SW 1271 (cell line): Measurements from ENCODE around the gene MARCHF9.
"Not testable (repeated sequence)": the region's sequence is repeated elsewhere in the genome, so short reads cannot be mapped to it uniquely, and the experiment has no call there.

Source experiments
- DNase-seq, 2 experiments: peaks; one replicate each; lab custom pipeline; 2025; lab: John Stamatoyannopoulos, UW

Gene MARCHF9, protein sequence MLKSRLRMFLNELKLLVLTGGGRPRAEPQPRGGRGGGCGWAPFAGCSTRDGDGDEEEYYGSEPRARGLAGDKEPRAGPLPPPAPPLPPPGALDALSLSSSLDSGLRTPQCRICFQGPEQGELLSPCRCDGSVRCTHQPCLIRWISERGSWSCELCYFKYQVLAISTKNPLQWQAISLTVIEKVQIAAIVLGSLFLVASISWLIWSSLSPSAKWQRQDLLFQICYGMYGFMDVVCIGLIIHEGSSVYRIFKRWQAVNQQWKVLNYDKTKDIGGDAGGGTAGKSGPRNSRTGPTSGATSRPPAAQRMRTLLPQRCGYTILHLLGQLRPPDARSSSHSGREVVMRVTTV

DNA sequence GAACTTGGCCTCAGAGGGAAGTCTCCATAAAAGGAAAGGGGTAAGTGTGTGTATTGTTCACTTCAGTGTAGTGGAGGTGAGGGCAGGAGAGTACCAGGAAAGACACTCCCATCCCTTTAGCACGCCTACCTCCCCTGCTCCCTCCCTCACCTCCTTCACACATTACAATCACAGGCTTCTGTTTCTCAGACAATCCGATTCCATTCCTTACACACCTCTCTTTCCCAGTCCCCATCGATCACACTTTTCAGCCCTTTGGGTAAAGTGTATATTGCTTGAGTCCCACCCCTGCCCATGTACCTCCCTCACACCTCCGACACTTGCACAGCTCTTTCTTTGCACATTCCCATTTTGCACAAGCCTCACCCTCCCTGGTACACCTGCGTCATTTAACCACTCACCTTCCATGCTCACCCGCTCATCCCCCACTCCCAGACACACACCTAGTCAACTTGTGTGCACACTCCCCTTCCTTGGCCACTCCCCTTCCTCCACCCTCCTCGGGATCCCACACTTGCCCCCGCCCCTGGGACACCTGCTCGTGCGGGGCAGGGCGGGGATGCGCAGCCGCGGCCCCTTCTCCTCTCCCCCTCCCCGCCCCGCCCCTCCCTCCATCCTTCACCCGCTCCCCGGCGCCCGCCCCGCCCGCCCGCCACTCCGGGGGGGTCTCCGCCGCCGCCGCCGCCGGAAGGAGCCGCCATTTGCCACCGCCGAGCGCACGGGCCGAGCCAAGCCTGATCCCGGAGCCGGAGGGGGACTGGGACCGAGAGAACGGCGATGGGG, at the start of gene MARCHF9:
Gene MARCHF9, plus strand, starts transcription at position 693 of the 783 bp plus-strand sequence. CDS start 426 bp downstream, outside the sequence.
- DNase-seq: peak in 1 of 2 experiments; percentile 57

DNA sequence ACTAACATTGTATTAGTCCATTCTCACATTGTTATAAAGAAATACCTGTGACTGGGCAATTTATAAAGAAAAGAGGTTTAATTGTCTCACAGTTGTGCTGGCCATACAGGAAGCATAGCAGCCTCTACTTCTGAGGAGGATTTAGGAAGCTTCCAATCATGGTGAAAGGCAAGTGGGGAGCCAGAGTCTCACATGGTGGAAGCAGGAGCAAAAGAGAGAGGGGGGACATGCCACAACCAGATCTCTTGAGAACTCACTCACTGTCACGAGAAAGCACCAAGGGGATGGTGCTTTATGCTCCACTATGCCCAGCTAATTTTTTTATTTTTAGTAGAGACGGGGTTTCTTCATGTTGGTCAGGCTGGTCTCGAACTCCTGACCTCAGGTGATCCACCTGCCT, 47.7 kb upstream of the MARCHF9 start:
- no peak for DNase-seq

DNA sequence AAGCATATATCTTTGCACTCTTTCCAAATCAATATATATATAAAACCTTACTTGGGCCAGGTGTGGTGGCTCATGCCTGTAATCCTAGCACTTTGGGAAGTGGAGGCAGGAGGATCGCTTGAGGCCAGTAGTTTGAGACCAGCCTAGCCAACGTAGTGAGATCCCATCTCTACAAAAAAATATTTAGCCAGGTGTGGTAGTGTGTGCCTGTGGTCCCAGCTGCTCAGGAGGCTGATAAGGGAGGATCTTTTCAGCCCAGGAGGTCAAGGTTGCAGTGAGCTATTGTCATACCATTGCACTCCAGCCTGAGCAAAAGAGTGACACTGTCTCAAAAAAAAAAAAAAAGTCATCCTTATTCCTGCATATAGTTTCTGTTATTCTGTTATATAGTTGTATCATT, 46.6 kb upstream of the MARCHF9 start:
- DNase-seq: no peak

DNA sequence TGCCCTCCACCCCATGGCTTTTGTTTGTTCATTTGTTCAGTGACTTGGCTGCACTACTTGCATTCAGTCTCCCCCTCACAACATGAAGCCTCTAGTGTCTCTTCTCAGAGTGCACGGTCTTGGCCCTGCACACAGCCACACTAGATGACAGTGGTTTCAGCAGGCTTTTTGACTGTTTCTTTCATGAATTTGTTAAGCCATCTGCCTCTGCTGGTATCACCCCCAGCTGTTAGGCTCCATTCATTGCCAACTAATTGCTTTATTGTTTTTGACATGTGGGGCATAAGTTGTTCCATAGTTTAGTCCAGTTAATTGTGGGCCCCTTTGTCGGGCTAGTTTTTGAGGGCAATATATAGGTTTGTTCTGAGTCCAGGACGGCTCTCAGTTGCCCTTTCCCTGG, 42.2 kb upstream of the MARCHF9 start:
- no peak for DNase-seq

DNA sequence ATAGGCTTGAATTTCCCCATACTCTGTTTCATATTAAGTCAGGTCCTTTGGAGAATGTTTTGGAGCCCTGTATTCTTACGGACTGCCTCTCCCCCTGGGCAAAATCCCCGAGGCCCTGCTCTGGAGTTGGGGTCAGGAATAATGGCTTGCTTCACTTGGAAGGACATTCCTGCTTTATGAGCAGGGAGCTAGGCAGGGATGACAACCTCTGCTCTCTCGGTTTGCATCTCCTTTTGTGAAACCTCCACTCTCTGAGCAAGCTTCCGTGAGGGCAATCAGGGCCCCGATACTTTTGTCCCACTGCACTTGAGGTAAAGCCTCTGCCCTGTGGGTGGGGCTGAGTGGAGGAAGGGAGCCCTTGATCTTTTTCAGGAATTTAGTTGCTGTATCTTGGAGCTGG, 41.7 kb upstream of the MARCHF9 start:
- no peak for DNase-seq

DNA sequence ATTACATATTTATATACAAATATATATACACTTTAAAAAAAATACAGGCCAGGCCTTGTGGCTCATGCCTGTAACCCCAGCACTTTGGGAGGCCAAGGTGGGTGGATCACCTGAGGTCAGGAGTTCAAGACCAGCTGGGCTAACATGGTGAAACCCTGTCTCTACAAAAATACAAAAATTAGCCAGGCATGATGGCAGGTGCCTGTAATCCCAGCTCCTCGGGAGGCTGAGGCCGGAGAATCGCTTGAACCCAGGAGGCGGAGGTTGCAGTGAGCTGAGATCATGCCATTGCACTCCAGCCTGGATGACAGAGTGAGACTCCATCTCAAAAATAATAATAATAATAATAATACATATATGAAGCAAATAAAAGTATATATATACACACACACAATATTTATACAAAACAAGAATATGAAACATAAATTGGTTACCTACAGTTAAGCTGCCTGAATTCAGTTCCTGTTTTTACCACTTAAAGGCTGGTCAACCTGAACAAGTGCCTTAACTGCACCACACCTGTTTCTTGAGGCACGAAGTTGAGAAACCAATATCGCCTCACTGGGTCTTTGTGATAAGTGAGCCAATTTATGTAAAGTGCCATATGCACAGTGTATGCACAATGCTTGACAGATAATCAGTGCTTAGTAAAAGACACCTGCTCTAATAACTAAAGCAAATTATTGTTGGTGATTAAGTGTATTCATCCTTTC, 39.7 kb upstream of the MARCHF9 start:
- DNase-seq: not testable (repeated sequence)

DNA sequence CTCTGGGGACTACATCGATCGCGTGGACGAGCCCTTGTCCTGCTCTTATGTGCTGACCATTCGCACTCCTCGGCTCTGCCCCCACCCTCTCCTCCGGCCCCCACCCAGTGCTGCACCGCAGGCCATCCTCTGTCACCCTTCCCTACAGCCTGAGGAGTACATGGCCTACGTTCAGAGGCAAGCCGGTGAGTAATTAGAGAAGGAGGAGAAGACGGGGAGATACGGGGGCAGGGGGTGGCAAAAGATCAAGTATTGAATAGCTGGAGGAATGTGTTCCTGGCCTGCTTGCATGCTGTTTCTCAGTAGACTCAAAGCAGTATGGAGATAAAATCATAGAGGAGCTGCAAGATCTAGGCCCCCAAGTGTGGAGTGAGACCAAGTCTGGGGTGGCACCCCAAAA, 39.1 kb upstream of the MARCHF9 start:
- DNase-seq: no peak

DNA sequence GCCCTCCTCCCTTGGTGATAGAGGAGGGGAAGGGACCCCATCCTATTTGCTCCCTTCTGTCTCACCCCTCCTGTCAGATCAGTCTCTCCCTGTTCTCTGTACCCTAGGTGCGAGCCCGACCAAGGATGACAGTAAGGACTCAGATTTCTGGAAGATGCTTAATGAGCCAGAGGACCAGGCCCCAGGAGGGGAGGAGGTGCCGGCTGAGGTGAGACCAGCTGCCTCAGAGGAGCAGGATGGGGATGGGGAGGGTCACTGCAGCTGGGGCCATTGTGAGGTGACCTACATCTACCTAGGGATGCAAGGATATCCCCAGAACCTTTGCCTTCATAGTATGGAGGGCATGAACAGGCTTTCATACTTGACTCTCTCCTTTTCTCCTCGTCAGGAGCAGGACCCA, 38.6 kb upstream of the MARCHF9 start:
- no peak for DNase-seq

DNA sequence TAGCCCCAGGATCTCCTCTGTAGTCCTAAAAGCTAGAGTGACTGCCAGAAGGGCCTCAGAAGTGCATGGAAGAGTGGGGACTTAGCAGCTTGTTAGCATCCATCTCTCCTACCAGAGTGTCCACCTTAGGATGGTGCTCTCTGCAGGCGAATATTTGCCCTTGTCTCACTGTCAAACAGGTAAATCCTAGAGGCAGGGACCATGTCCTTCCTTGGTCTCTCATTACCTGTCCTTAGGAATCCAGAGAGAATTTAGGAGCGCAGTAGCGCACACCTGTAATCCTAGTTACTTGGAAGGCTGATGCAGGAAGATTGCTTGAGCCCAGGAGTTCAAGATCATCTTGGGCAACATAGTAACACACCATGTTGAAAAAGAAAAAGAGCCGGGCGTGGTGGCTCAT, 37.8 kb upstream of the MARCHF9 start:
- no peak for DNase-seq

DNA sequence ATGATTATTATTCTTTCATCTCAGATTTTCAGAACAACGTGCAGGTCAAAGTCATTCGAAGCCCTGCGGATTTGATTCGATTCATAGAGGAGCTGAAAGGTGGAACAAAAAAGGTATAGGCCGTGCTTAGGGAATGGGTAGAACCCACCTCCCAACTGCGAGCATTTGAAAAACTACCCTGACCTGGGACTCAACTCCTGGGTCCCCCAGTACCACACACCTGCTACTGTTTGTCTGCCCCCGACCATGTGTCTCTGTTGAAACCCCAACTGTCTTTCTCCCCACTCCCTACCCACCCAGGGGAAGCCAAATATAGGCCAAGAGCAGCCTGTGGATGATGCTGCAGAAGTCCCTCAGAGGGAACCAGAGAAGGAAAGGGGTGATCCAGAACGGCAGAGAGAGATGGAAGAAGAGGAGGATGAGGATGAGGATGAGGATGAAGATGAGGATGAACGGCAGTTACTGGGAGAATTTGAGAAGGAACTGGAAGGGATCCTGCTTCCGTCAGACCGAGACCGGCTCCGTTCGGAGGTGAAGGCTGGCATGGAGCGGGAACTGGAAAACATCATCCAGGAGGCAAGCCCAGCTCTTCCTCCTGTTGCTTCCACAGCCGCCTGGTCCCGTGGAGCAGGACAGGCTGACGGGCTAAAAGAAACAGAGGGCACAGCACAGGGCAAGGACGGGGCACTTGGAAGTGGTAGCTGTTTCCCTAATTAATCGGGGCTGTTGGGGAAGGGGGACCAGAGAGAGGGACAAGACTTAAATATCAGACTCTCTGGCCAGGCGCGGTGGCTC, 36.9 kb upstream of the MARCHF9 start:
- no peak for DNase-seq

DNA sequence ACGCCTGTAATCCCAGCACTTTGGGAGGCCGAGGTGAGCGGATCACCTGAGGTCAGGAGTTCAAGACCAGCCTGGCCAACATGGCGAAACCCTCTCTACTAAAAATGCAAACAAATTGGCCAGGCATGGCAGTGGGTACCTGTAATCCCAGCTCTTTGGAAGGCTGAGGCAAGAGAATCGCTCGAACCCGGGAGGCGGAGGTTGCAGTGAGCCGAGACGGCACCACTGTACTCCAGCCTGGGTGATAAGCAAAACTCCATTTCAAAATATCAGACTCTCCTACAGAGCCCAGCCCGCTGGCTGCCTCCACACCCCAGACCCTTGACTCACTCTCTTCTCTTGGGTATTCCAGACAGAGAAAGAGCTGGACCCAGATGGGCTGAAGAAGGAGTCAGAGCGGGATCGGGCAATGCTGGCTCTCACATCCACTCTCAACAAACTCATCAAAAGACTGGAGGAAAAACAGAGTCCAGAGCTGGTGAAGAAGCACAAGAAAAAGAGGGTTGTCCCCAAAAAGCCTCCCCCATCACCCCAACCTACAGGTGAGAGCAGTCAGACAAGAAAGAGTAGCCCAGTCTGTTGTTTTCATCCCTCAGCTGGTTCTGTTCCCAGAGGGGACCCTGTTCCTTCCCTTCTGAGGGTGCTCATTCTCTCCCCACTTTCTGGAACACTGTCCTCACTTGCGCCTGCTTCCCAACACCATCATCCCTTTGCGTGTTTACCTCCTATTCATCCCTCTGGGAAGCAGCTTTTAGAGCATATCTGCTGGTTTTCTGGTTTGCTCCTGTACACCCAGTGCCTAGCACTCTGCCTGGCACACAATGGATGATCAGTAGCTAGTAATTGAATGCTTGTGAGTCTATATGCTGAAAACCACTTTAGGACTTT, 36.0 kb upstream of the MARCHF9 start:
- no peak for DNase-seq

DNA sequence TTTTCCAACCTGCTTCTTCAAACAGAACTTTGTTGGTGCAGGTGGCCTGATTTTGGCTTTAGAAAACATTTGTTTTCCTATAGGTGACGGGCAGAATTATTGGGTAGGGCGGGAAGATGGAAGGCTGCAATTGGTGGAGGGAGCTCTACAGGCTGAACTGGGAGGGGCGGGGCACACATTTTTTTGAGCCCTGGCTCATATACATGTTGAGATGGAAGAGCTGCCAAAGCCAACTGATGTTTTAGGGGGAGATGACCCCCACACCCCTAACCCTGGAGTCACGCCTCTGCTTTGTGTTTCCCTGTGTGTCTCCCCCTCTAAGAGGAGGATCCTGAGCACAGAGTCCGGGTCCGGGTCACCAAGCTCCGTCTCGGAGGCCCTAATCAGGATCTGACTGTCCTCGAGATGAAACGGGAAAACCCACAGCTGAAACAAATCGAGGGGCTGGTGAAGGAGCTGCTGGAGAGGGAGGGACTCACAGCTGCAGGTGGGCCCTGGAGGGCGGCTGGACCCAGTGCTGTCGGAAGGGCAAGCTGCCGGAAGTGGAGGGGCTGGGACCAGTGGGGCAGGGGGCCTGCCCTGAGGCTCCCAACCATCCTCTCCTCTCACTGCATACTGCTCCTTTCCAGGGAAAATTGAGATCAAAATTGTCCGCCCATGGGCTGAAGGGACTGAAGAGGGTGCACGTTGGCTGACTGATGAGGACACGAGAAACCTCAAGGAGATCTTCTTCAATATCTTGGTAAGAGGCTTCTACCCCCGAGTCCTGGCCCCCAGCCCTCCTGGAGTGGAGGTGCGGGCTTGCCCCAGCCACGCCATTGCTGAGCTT, 34.9 kb upstream of the MARCHF9 start:
- DNase-seq: no peak

DNA sequence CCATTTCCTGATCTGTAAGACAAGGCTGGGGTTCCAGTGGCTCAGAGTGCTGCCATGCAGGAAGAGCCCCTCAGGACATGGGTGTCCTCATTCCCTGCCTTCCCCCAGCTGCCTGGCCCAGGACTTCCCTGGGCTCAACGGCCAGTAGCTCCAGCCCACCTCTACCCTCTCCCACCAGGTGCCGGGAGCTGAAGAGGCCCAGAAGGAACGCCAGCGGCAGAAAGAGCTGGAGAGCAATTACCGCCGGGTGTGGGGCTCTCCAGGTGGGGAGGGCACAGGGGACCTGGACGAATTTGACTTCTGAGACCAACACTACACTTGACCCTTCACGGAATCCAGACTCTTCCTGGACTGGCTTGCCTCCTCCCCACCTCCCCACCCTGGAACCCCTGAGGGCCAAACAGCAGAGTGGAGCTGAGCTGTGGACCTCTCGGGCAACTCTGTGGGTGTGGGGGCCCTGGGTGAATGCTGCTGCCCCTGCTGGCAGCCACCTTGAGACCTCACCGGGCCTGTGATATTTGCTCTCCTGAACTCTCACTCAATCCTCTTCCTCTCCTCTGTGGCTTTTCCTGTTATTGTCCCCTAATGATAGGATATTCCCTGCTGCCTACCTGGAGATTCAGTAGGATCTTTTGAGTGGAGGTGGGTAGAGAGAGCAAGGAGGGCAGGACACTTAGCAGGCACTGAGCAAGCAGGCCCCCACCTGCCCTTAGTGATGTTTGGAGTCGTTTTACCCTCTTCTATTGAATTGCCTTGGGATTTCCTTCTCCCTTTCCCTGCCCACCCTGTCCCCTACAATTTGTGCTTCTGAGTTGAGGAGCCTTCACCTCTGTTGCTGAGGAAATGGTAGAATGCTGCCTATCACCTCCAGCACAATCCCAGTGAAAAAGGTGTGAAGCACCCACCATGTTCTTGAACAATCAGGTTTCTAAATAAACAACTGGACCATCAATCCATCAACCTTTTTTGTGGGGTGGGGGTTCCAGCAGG, 34.0 kb upstream of the MARCHF9 start:
- no peak for DNase-seq

DNA sequence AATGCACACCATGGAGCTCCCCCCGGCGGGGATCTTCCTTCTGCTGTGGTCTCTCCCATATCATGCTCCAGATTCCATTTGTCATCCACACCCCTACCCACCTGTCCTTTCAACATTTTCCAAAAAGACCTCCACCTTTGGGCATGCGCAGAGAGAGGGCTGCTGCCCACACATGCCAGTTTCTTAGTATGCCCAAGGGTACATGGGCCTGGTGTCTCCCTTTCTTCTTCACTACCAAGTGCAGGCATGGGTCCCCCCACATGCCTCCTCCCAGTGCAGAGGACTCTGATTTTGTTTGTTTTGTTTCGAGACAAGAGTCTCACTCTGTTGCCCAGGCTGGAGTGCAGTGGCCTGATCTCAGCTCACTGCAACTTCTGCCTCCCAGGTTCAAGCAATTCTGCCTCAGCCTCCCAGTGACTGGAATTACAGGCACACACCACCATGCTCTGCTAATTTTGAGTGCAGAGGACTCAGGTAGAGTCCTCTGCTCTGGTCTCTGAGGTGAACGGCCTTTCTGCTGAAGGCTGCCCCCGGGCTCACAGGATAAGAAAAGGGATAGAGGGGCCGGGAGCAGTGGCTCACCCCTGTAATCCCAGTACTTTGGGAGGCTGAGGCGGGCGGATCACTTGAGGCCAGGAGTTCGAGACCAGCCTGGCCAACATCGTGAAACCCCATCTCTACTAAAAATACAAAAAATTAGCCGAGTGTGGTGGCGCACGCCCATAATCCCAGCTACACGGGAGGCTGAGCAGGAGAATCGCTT, 32.9 kb upstream of the MARCHF9 start:
- DNase-seq: not testable (repeated sequence)

DNA sequence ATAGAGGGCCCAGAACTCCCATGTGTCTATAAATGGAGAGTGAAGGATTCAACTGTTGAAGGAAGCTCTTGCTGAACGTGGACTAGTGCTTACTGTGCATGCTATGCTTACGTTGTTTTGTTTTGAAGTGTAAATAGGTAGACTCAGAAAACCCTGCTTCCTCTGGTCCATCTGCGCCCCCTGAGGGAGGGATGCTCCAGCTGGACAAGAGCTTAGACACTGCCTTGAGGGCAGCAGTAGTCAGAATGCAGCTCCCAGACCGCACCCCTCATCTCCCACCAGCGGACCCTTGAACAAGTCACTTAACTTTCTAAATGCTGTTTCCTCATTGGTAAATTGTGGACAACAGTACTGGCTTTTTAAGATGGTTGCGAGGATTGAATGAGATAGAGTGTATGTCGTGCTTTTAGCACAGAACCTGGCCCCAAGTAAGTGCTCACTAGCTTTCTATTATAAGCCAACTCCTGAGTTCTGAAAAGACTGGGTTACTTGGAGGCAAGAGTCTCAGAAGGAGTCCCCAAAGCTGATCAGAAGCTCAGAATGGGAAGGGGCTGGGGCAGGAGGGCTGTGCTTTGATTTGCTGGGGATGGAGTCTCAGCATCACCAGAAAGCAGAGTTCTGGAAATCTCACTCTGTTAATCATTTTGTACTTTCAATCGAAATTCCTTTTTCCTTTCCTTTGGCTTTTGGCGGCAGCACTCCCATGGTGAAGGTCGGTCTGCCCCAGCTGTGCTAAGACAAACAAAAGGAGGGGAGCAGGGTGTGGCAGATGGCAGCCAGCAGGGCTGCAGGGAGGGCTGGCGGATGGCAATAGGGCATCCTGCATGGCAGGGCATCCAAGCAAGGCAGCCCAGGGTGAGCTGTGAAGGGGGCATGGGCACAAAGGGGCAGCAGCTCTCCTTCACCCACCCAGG, 31.9 kb upstream of the MARCHF9 start:
- DNase-seq: no peak

DNA sequence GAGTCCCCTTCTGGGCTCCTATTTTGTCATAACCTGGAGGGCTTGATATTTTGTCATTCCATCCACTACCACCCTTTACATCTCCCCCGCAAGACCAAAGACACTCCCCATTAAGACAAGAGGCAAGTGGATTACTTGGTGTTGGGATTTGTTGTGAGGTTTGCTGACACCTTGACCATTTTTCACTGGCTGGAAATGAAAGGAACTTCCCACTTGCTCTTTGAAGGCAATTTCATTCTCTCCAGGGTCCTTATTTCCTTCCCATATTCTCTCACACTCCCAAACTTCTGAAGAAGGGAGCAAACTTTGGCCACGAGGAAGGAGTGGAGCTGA, 31.3 kb upstream of the MARCHF9 start:
- no peak for DNase-seq
